K562 (cell line): ENCODE data around the gene WDHD1. TPM values are rescaled to one million over a fixed set of nuclear protein-coding genes. Genes with fewer than 3 reads are reported as not detected.
A peak's percentile ranks its signal among the peaks of the same experiment; 100 is the strongest.

Experiments used
- ATAC-seq: fragments of 200-7000 bp; cut with Tn5 transposase; 3 replicates; pipeline ENCODE4 v1.9.1; 2020; ENCODE audit warnings: moderate library complexity
- BruUV-seq: library from RNA; stranded (reverse); fragments of 400-500 nt; replicated peaks from 2 replicates; lab custom pipeline; 2021; lab: Mats Ljungman, UMichigan
- CTCF ChIA-PET: fragments of 300-600 bp; formaldehyde crosslinking; extraction: SDS; loops from one replicate; lab custom pipeline; 2021; ENCODE audit warnings: low intra/inter-chr PET ratio; lab: Yijun Ruan, JAX
- POLR2A ChIA-PET: fragments of 300-600, 350-650 bp; sonication (Branson Sonifier 250); formaldehyde crosslinking; extraction: SDS; loops from one replicate; lab custom pipeline; 2021; ENCODE audit warnings: antibody characterized with exemption, inconsistent platforms; lab: Yijun Ruan, JAX
- DNase-seq, 4 experiments: peaks; one replicate each; pipeline versions ENCODE4 v3.0.0 to v3.0.0-alpha.2; 2011 to 2018; ENCODE audit warnings: low spot score in 3 of 4, mixed read lengths in 3 of 4; ENCODE audit errors: extremely low read depth in 1 of 4
- FAIRE-seq: peaks from 2 replicates; lab custom pipeline; 2011; peaks lifted over from hg19 to GRCh38; lab: Jason Lieb, UNC
- H2AFZ ChIP-seq: 2 replicates; pipeline ENCODE4 v1.6.0; 2011; ENCODE audit warnings: low read depth, low read length, control low read depth, inconsistent platforms
- H3K27ac ChIP-seq: fragments of 200-600 bp; 3 replicates; pipeline ENCODE4 v1.8.0; 2011; ENCODE audit warnings: low read depth, mild to moderate bottlenecking, control low read depth, inconsistent platforms, low read length, moderate library complexity, mixed read lengths; ENCODE audit errors: extremely low read depth
- H3K27me3 ChIP-seq, 2 experiments: fragments of 300-600 bp in 1 of 2; 2 replicates in 1 of 2; 3 replicates in 1 of 2; pipeline versions ENCODE4 v1.6.0 to v1.8.0; 2011; ENCODE audit warnings: inconsistent platforms in 2 of 2, low read length in 2 of 2, mild to moderate bottlenecking in 1 of 2, mixed read lengths in 1 of 2, moderate library complexity in 1 of 2; ENCODE audit not compliant: control insufficient read depth in 2 of 2, insufficient read depth in 2 of 2
- H3K36me3 ChIP-seq: fragments of 300-600 bp; 3 replicates; pipeline ENCODE4 v1.8.0; 2011; ENCODE audit warnings: mild to moderate bottlenecking, low read length, inconsistent platforms; ENCODE audit not compliant: control insufficient read depth, insufficient read depth
- H3K4me1 ChIP-seq, 2 experiments: fragments of 200-600 bp in 1 of 2; replicated peaks in 1 of 2; 2 replicates in 1 of 2; 3 replicates in 1 of 2; pipeline versions ENCODE4 v1.5.1 to v1.8.0; 2011; ENCODE audit warnings: inconsistent platforms in 2 of 2, low read length in 2 of 2, mild to moderate bottlenecking in 1 of 2, mixed read lengths in 1 of 2, moderate library complexity in 1 of 2; ENCODE audit not compliant: control insufficient read depth in 2 of 2, insufficient read depth in 2 of 2
- H3K4me2 ChIP-seq: 2 replicates; pipeline ENCODE4 v1.6.1; 2011; ENCODE audit warnings: low read length, control low read depth, inconsistent platforms, mixed read lengths; ENCODE audit not compliant: insufficient read depth
- H3K4me3 ChIP-seq: fragments of 200-600 bp; sonication (generic), shearing (Covaris generic); 2 replicates; pipeline ENCODE4 v1.5.1; 2016; ENCODE audit warnings: control low read depth, inconsistent platforms
- H3K79me2 ChIP-seq: fragments of 200-600 bp; 3 replicates; pipeline ENCODE4 v1.8.0; 2011; ENCODE audit warnings: low read length, inconsistent platforms; ENCODE audit not compliant: control insufficient read depth, insufficient read depth
- H3K9ac ChIP-seq, 2 experiments: 2 replicates each; pipeline versions ENCODE4 v1.6.0 to v1.6.1; 2011; ENCODE audit warnings: low read depth in 2 of 2, low read length in 2 of 2, control low read depth in 1 of 2, inconsistent platforms in 1 of 2, mild to moderate bottlenecking in 1 of 2, mixed read lengths in 1 of 2; ENCODE audit not compliant: insufficient read depth in 1 of 2
- H3K9me1 ChIP-seq: one replicate; pipeline ENCODE4 v1.6.0; 2011; ENCODE audit warnings: inconsistent platforms, mild to moderate bottlenecking, low read length, moderate library complexity; ENCODE audit not compliant: control insufficient read depth, insufficient read depth
- H3K9me3 ChIP-seq: replicated peaks from 2 replicates; pipeline ENCODE4 v1.5.1; 2011; ENCODE audit warnings: low read depth, low read length, inconsistent platforms; ENCODE audit not compliant: control insufficient read depth, insufficient read depth
- H4K20me1 ChIP-seq: replicated peaks from 2 replicates; pipeline ENCODE4 v1.6.1; 2011; ENCODE audit warnings: low read length, inconsistent platforms, mixed read lengths; ENCODE audit not compliant: control insufficient read depth, insufficient read depth
- FOSL1 ChIP-seq: fragments of 200-800 bp; sonication (Bioruptor generic); conservative IDR thresholded peaks from 2 replicates; pipeline ENCODE4 v1.6.1; 2016; ENCODE audit warnings: missing genetic modification characterization, missing compliant biosample characterization
- HDAC2 ChIP-seq: fragments of 450-650 bp; IDR thresholded peaks from 2 replicates; pipeline ENCODE4 v1.6.1; 2016; ENCODE audit warnings: mild to moderate bottlenecking
- HDGF ChIP-seq: fragments of 450-650 bp; IDR thresholded peaks from 2 replicates; pipeline ENCODE4 v1.6.1; 2016
- JUND ChIP-seq, 2 experiments: IDR thresholded peaks; 2 replicates in 1 of 2; 3 replicates in 1 of 2; pipeline ENCODE4 v1.6.1; 2011; ENCODE audit warnings: borderline replicate concordance in 2 of 2, low read depth in 2 of 2, low read length in 2 of 2, improper control_type of control experiment in 1 of 2, missing biosample characterization in 1 of 2, missing genetic modification characterization in 1 of 2, missing genetic modification reagents in 1 of 2
- NONO ChIP-seq, 2 experiments: fragments of 200-400 bp in 1 of 2; fragments of 450-650 bp in 1 of 2; formaldehyde crosslinking in 1 of 2; IDR thresholded peaks; 2 replicates each; pipeline ENCODE4 v1.6.1; 2017; ENCODE audit warnings: low read depth in 2 of 2, mild to moderate bottlenecking in 2 of 2, moderate library complexity in 2 of 2, low read length in 1 of 2
- NRF1 ChIP-seq, 2 experiments: fragments of 450-650 bp; IDR thresholded peaks in 1 of 2; conservative IDR thresholded peaks in 1 of 2; 2 replicates each; pipeline ENCODE4 v1.6.1; 2014; ENCODE audit warnings: mild to moderate bottlenecking in 2 of 2
- PYGO2 ChIP-seq: fragments of 450-650 bp; IDR thresholded peaks from 2 replicates; pipeline ENCODE4 v1.6.1; 2016; ENCODE audit warnings: mild to moderate bottlenecking, missing genetic modification characterization, moderate library complexity, missing compliant biosample characterization
- SMAD2 ChIP-seq: fragments of 150-350 bp; IDR thresholded peaks from 2 replicates; pipeline ENCODE4 v1.6.1; 2014; ENCODE audit warnings: low read depth, mild to moderate bottlenecking, low read length
- SP2 ChIP-seq: IDR thresholded peaks from 2 replicates; pipeline ENCODE4 v1.6.1; 2011; ENCODE audit warnings: mild to moderate bottlenecking, low read depth, low read length, moderate library complexity; ENCODE audit not compliant: poor library complexity, severe bottlenecking; ENCODE audit errors: extremely low read depth
- ZNF253 ChIP-seq: fragments of 250-450 bp; sonication (Bioruptor Pico); conservative IDR thresholded peaks from 2 replicates; pipeline ENCODE4 v1.6.1; 2021; ENCODE audit warnings: mild to moderate bottlenecking
- ZNF583 ChIP-seq: fragments of 250-450 bp; sonication (Bioruptor Pico); IDR thresholded peaks from 2 replicates; pipeline ENCODE4 v1.4.0; 2020
- WGBS: fragments of 100-300 bp; shearing (Covaris generic); methylation state at CpG from one replicate; pipeline ENCODE4 v1.1.6; 2016; ENCODE audit warnings: low coverage, mixed read lengths; ENCODE audit not compliant: insufficient coverage; ENCODE audit errors: missing lambda C conversion rate; 5-methylcytosine and 5-hydroxymethylcytosine counted together
- in situ Hi-C: fragments of 300-500 bp; cut with MboI; formaldehyde crosslinking; loops from 4 replicates; pipeline ENCODE4 v1.15.0; 2018; ENCODE audit warnings: inconsistent platforms, mixed read lengths
- intact Hi-C: fragments of 100-400 bp; cut with micrococcal nuclease; formaldehyde crosslinking; loops from 2 replicates; pipeline ENCODE4 v1.14.2; 2022
- polyA plus RNA-seq, 8 experiments: library from polyadenylated mRNA; depleted of rRNA in 4 of 8; stranded (reverse) in 5 of 8; unstranded in 3 of 8; fragments of >200 nt; fragmentation: Nextera tagmentation in 2 of 8; fragmentation: Illumina TruSeq in 1 of 8; extraction: Ambion mirVana in 2 of 8; extraction: Trizol in 1 of 8; gene quantifications; 2 replicates each; pipeline versions ENCODE4 v1.2.1 to v1.2.3, GENCODE V29; 2011 to 2014; ENCODE audit warnings: inconsistent platforms in 1 of 8, missing spikeins in 1 of 8
- total RNA-seq, 7 experiments: library from RNA; depleted of rRNA in 6 of 7; stranded (reverse); fragments of >200 nt in 6 of 7; fragmentation: Illumina TruSeq in 2 of 7; extraction: Trizol in 2 of 7; gene quantifications; 2 replicates each; pipeline versions ENCODE4 v1.2.1 to v1.2.3, GENCODE V29; 2011 to 2021; ENCODE audit warnings: low replicate concordance in 1 of 7
- TF ChIP-seq, protein P1 (sequence below): fragments of 250-450 bp; sonication (Bioruptor Pico); IDR thresholded peaks from 2 replicates; pipeline ENCODE4 v1.4.0; 2020

WDHD1 gene
- total and polyA plus RNA-seq, 9 of the 15 experiments (the other 6 are each of a cell fraction or from before 2014, with no cell fraction given) = 11.7 to 39.1 (median 30.0) TPM

DNA sequence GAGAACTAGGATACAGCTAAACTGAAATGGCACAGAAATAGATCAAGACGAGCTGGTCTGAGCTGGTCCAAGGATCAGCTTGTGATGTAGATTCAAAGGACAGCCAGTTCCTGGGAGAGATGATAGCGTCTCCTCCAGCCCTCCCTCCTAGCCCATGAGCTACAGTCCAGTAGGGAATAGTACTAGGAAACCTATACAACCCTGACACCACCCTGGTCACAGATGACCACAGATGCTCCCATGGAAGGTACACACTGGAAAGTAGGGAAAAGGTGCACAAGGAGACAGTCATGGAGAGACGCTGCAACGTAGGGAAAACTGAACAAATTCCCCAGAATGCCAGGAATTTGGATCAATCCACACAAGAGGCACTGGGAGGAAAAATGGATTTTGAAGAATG is 131.2 kb downstream of the WDHD1 start:
- intact Hi-C loops = no loop called here
- no peaks in the 10 kb centered on the region for H4K20me1 ChIP-seq
- no peaks in the 10 kb centered on the region for H3K36me3 ChIP-seq
- H3K4me3 ChIP-seq = no peak overlapping the region
- TF ChIP-seq NRF1 (conservative IDR thresholded peaks at IDR 0.05 in 1 of 2, IDR thresholded peaks at IDR 0.05 in 1 of 2) (no peak), SMAD2 (no peak), HDAC2 (no peak)
- WGBS = 7% methylated on average over 2 of the region's 4 CpGs
- DNase-seq (no peak), ATAC-seq (no peak), FAIRE-seq (no peak)
- no peaks in the 10 kb centered on the region; the same call in 1 of the 2 replicates for H3K9me3 ChIP-seq
- no peaks in the 10 kb centered on the region for H3K79me2 ChIP-seq
- BruUV-seq = no TSS peak
- H3K27ac ChIP-seq = no peak overlapping the region
- H3K27me3 ChIP-seq = no peaks in the 10 kb centered on the region
- H3K9ac ChIP-seq = no peak overlapping the region
- H3K9me1 ChIP-seq = no peaks in the 10 kb centered on the region
- CTCF ChIA-PET = no interaction called here
- POLR2A ChIA-PET = interaction anchor here (0.6 kb wide), 1 partner anchor 9 kb away, joined by 3 read pairs; no protein-coding TSS in a partner anchor
- in situ Hi-C loops = no loop called here
- no peak overlapping the region for H2AFZ ChIP-seq
- no peak overlapping the region for H3K4me2 ChIP-seq
- H3K4me1 ChIP-seq = no peaks in the 10 kb centered on the region

DNA sequence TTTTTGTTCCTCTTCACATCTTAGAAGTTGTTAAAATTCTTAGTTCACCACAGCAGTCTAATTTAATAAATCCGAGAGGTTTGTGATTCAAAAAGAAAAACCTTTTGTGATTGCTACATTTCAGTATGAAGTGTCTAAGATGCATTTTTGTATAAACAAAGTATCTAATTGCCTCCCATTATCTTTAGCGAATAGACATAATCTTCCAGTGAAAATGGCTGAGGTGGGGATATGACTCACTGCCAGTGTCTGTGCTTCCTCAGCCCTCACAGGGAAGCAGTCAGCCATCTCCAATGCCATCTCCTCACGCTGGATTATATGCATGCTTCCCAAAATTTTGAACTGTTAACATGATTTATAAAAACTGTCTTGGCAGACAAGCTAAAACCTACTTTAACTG is 131.9 kb downstream of the WDHD1 start:
- H3K4me3 ChIP-seq = no peak overlapping the region
- TF ChIP-seq HDGF (no peak), JUND (IDR thresholded peaks at IDR 0.05; ENCODE audit: borderline replicate concordance, low read depth, low read length) (peak; percentile 23; the same call in 1 of the 2 replicates), JUND (tag; IDR thresholded peaks at IDR 0.05; ENCODE audit: borderline replicate concordance, low read depth, low read length) (no peak), NONO (IDR thresholded peaks at IDR 0.05; ENCODE audit: low read depth in 2 of 2, low read length in 1 of 2) (no peak), ZNF583 (CRISPR knock-in tag) (no peak), SP2 (no peak), PYGO2 (tag) (no peak), FOSL1 (tag) (peak; percentile 63), ZNF253 (CRISPR knock-in tag) (no peak)
- TF ChIP-seq, protein P1, sequence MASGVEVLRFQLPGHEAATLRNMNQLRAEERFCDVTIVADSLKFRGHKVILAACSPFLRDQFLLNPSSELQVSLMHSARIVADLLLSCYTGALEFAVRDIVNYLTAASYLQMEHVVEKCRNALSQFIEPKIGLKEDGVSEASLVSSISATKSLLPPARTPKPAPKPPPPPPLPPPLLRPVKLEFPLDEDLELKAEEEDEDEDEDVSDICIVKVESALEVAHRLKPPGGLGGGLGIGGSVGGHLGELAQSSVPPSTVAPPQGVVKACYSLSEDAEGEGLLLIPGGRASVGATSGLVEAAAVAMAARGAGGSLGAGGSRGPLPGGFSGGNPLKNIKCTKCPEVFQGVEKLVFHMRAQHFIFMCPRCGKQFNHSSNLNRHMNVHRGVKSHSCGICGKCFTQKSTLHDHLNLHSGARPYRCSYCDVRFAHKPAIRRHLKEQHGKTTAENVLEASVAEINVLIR (CRISPR knock-in tag) = no peak
- no peaks in the 10 kb centered on the region for H4K20me1 ChIP-seq
- WGBS = 21% methylated on average over 3 of the region's 3 CpGs
- H3K27ac ChIP-seq = no peak overlapping the region
- no peak overlapping the region for H2AFZ ChIP-seq
- ATAC-seq (no peak), FAIRE-seq (no peak), DNase-seq (no peak)
- H3K79me2 ChIP-seq = no peaks in the 10 kb centered on the region
- no peaks in the 10 kb centered on the region for H3K27me3 ChIP-seq
- no peak overlapping the region for H3K4me2 ChIP-seq
- ChIA-PET CTCF (no interaction called here), POLR2A (interaction anchor here (0.6 kb wide), 1 partner anchor 8 kb away, joined by 3 read pairs; no protein-coding TSS in a partner anchor)
- H3K9ac ChIP-seq = no peak overlapping the region
- H3K4me1 ChIP-seq = no peaks in the 10 kb centered on the region
- H3K9me1 ChIP-seq = no peaks in the 10 kb centered on the region
- no TSS peak for BruUV-seq
- H3K36me3 ChIP-seq = no peaks in the 10 kb centered on the region
- in situ Hi-C loops (no loop called here), intact Hi-C loops (no loop called here)
- H3K9me3 ChIP-seq = no peaks in the 10 kb centered on the region; the same call in 1 of the 2 replicates
